ENCODE measurements around the gene UBASH3A. TPM values are rescaled to one million over a fixed set of nuclear protein-coding genes. Genes with fewer than 3 reads are reported as not detected.

The UBASH3A gene
- total RNA-seq, 1 donor from 2014 or later = 0.71 TPM

- no peak for ATAC-seq
- intact Hi-C loops (cut with DNase I) = no loop called here
- no peak for DNase-seq (ENCODE audit: low spot score)
These were observed 35.8 kb downstream of the UBASH3A start for GRCh38 chr21:42439284-42440186.

DNA sequence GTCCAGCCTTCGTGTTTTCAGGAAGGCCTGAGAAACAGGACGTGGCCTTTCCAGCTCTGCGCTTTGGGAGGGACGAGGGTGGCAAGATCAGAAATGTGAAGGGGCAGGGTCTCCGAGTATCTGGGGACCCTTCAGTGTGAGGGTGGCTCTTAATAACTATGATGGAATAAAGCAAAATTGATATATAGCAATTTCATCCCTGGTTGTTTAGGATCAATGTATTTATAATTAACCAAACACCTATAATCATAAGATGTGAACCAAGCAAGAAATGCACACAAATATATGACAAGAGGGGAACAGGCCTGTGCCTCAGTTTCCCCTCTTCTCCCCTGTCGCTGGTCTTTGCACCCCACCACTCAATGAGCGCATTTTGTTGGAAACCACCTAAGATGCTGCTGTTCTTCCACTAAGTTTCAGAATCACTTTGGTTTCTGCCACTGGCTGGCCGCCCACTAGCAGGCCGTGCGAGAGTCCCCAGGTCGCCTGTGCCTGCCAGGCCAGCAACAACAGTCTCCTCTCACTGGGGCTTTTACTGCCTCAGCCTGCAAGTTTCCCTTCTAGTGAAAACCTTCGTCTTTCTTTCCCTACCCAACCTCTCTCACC, 36.6 kb downstream of the UBASH3A start:
- intact Hi-C loops (cut with DNase I) = no loop called here
- ATAC-seq = no peak
- DNase-seq (ENCODE audit: low spot score) = no peak

- intact Hi-C loops (cut with DNase I) = no loop called here
- no peak for DNase-seq (ENCODE audit: low spot score)
These were observed 38.3 kb downstream of the UBASH3A start for GRCh38 chr21:42441963-42442362.

DNA sequence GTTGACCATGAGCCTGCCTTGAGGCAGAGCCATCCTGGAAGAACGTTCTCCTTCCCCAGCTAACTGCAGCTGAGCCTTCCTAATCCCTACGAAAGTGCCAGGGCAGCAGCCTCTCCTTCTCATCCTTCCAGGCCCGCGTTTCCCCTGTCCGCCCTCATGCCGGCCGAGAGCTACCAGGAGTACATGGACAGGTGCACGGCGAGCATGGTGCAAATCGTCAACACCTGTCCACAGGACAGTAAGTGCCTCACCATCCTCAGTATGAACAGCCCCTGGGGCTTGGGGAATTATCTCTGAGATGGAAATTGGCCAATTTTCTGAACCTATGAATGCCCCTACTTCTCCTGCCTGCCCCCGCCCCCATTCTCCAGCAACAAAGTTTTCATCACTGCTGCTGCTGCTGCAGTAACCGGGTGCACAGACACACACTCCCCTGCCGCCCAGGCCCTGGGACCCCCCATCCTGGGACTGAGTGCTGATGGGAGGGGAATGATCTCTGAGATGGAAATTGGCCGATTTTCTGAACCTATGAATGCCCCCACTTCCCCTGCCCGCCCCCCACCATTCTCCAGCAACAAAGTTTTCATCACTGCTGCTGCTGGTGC, 39.6 kb downstream of the UBASH3A start:
- DNase-seq (ENCODE audit: low spot score) (no peak), ATAC-seq (no peak)
- intact Hi-C loops (cut with DNase I) = no loop called here

More at GRCh38 chr21:42441963-42442362, 38.3 kb downstream of the UBASH3A start:
- no peak for ATAC-seq

- DNase-seq (ENCODE audit: low spot score) (no peak), ATAC-seq (no peak)
- intact Hi-C loops (cut with DNase I) = no loop called here
These were observed 40.4 kb downstream of the UBASH3A start for GRCh38 chr21:42443876-42444744.

DNA sequence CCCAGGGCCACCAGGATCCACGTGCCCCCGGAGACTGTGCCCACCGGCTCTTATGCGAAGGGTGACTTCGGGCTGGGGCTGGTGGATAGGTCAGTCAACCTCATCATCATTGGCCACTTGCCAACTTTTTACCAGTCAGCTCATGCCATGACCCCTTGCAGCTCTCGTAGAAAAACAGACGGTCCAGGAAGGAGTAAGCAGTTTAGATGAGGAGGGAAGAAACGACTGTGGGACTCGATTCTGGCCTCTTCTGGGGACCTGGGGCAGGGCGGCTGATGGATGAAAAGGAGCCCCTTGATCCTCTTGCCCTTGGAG, 41.0 kb downstream of the UBASH3A start:
- ATAC-seq = no peak
- intact Hi-C loops (cut with DNase I) = no loop called here
- DNase-seq (ENCODE audit: low spot score) = no peak

- no peak for DNase-seq (ENCODE audit: low spot score)
- intact Hi-C loops (cut with DNase I) = no loop called here
- no peak for ATAC-seq
These were observed 41.6 kb downstream of the UBASH3A start for GRCh38 chr21:42445311-42445710.

GRCh38 chr21:42446531-42446930, 42.8 kb downstream of the UBASH3A start:
- ATAC-seq = no peak
- intact Hi-C loops (cut with DNase I) = no loop called here
- no peak for DNase-seq (ENCODE audit: low spot score)

GRCh38 chr21:42447182-42447581, 43.5 kb downstream of the UBASH3A start:
- intact Hi-C loops (cut with DNase I) = no loop called here
- ATAC-seq (no peak), DNase-seq (ENCODE audit: low spot score) (no peak)

- DNase-seq (ENCODE audit: low spot score) (no peak), ATAC-seq (no peak)
- intact Hi-C loops (cut with DNase I) = no loop called here
These were observed 44.0 kb downstream of the UBASH3A start for GRCh38 chr21:42447732-42448131.

DNA sequence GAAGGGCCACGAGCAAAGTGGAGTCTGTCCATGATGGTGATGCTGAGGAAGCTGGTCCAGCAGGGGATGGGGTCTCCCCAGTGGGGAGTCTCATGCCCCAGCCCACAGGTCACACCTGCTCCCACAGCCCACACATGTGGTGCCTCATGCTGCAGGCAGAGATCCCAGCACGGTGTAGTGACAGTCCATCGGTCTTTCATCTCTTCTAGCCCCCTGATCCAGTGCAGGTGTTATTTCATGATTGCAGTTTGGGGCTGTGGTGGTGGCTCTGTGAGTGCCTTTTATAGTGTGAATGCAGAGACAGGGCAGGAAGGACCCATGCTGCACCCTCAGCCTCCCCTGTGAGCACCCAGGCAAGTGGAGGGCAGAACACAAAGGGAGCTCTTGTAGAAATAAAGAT, 45.0 kb downstream of the UBASH3A start:
- intact Hi-C loops (cut with DNase I) = no loop called here
- DNase-seq (ENCODE audit: low spot score) (no peak), ATAC-seq (no peak)

DNA sequence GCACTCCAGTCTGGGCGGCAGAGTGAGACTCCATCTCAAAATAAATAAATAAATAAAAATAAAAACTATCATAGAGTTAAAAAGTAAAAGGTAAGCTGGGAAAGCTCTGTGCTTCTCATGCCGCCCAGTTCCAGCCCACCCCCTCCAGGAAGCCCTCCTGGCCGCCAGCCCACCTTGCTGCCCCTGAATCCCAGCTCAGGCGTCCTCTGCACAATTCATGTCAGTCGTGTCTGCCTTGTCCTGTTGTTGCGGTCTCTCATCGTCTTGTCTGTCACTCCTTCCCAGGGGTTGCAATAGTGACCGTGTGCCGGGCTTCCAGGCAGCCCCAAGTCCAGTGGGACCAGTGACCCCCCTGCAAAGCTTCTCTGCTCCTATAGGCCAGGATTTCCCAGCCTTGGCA, 48.2 kb downstream of the UBASH3A start:
- intact Hi-C loops (cut with DNase I) = no loop called here
- DNase-seq (ENCODE audit: low spot score) (no peak), ATAC-seq (no peak)

GRCh38 chr21:42452401-42453223, 48.9 kb downstream of the UBASH3A start:
- ATAC-seq = no peak
- intact Hi-C loops (cut with DNase I) = no loop called here
- DNase-seq (ENCODE audit: low spot score) = no peak

DNA sequence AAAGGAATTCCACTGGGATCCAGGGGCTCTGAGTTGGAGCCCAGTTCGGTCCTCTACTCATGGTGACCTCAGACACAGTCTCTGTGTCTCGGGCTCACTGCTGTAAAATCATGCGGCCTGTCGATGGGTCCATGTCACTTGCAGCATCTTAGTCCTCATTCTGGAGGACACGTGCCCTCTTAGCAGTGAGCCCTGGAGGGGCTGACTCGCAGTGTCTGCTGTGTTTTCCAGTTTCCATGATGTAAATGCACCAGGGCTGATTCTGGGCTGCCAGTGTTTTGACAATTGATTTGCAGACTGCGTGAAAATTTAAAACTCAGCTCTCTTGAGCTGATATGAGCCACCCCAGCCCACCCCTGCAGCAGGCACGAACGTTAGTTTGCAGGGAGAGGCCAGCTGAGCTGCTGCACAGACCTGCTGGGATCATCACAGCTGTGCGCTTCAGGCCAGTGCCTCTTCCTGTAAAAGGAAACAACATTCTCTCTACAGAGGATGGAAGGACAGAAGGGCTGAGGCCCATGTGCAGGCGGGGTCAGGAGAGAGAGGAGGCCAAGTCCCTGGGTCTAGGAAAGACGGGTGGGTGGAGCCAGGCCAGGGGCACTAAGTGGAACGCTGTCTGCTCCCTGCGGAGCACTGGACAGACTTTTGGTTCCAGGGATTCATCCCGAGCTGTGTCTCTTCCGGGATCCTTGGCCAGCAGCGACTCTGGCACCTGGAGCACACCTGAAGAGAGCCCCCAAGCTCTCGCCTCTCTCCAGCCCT, 49.7 kb downstream of the UBASH3A start:
- ATAC-seq (peak; percentile 31), DNase-seq (ENCODE audit: low spot score) (no peak)
- intact Hi-C loops (cut with DNase I) = no loop called here

GRCh38 chr21:42453986-42454570, 50.4 kb downstream of the UBASH3A start:
- intact Hi-C loops (cut with DNase I) = no loop called here
- no peak for DNase-seq (ENCODE audit: low spot score)
- ATAC-seq = peak; percentile 16

- intact Hi-C loops (cut with DNase I) = no loop called here
- ATAC-seq (peak; percentile 6), DNase-seq (ENCODE audit: low spot score) (no peak)
These were observed 51.1 kb downstream of the UBASH3A start for GRCh38 chr21:42454786-42455185.

GRCh38 chr21:42455196-42455595, 51.5 kb downstream of the UBASH3A start:
- ATAC-seq (peak; percentile 45), DNase-seq (ENCODE audit: low spot score) (no peak)
- intact Hi-C loops (cut with DNase I) = no loop called here

Measured in sciatic nerve (tissue), 2 donors.